Activated naive CD4-positive, alpha-beta T cell treated with anti-CD3 and anti-CD28 coated beads for 36 hours (primary cell): ENCODE measurements around the gene FBXO31. TPM values are rescaled to one million over a fixed set of nuclear protein-coding genes. Genes with fewer than 3 reads are reported as not detected.
"Not testable (repeated sequence)": the region's sequence is repeated elsewhere in the genome, so short reads cannot be mapped to it uniquely, and the experiment has no call there.

Experiments
- CTCF ChIA-PET: fragments of 350-600 bp; sonication (Branson Sonifier 250); formaldehyde crosslinking; loops from one replicate; lab custom pipeline; 2021; ENCODE audit warnings: antibody characterized with exemption; lab: Charles Lee
- DNase-seq: peaks from one replicate; pipeline ENCODE4 v3.0.0-alpha.2; 2020
- H3K27ac Mint-ChIP-seq: one replicate; pipeline ENCODE4 v1.8.0; 2021; ENCODE audit warnings: mild to moderate bottlenecking, mixed read lengths
- H3K27me3 Mint-ChIP-seq: one replicate; pipeline ENCODE4 v1.8.0; 2021; ENCODE audit warnings: low read depth, mixed read lengths
- H3K36me3 Mint-ChIP-seq: one replicate; pipeline ENCODE4 v1.8.0; 2021; ENCODE audit warnings: low read depth, mixed read lengths
- H3K4me1 Mint-ChIP-seq: one replicate; pipeline ENCODE4 v1.8.0; 2021; ENCODE audit warnings: low read depth, mixed read lengths
- H3K4me3 Mint-ChIP-seq: one replicate; pipeline ENCODE4 v1.8.0; 2021; ENCODE audit warnings: mild to moderate bottlenecking, moderate library complexity, mixed read lengths
- H3K9me3 Mint-ChIP-seq: one replicate; pipeline ENCODE4 v1.8.0; 2021; ENCODE audit warnings: mixed read lengths
- intact Hi-C: fragments of 100-400 bp; cut with micrococcal nuclease; formaldehyde crosslinking; loops from one replicate; pipeline ENCODE4 v1.15.1; 2023
- total RNA-seq, 2 experiments: library from RNA; stranded (reverse); gene quantifications; one replicate each; pipeline ENCODE4 v1.2.3, GENCODE V29; 2021

Gene FBXO31
- total RNA-seq, 2 experiments from 2014 or later, result 26.4 to 26.7 TPM

DNA sequence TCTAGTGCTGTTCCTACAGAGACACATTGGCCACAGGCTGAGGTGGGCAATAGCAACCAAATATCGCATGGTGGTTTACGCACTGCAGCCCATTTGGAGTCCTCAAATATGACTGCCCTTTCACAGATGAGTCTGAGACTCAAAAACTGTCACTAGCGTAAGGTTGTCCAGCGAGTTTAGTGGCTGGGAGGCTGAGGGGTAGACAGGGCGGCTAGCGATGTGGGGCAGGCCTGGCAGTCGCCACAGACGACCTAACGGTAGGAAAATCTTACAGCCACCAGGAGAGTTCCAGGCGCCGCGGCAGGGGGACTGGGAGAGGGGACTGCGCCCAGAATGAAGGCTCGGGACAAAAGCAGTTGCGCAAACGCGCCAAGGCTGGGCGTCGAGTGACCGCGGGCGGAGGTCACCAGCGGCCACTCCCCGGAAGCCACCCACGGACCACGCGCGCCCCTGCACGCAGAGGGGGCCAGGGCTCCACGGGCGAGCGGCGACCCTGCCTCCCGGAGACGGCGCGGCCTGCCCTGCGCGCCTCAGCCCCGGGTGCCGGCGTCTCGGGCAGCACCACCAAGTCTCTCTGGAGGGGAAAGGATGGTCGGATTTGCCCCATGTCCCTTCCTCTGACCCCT, 7.9 kb upstream of the FBXO31 start:
- Mint-ChIP-seq H3K36me3 (peaks cover 7% of the 10 kb centered on the region), H3K9me3 (no peaks in the 10 kb centered on the region), H3K27me3 (no peaks in the 10 kb centered on the region), H3K4me1 (peaks cover 53% of the 10 kb centered on the region), H3K27ac (peak overlapping the region; percentile 97), H3K4me3 (peak overlapping the region; percentile 92)
- peak; percentile 24 for DNase-seq
- CTCF ChIA-PET, result interaction anchor here (0.7 kb wide), 2 partner anchors 74 to 158 kb away, joined by 3 read pairs; partner anchors contain the start of gene C16orf95
- intact Hi-C loops, result loop anchor here (5.0 kb wide), 3 partner anchors 151 to 829 kb away; no protein-coding TSS in a partner anchor

DNA sequence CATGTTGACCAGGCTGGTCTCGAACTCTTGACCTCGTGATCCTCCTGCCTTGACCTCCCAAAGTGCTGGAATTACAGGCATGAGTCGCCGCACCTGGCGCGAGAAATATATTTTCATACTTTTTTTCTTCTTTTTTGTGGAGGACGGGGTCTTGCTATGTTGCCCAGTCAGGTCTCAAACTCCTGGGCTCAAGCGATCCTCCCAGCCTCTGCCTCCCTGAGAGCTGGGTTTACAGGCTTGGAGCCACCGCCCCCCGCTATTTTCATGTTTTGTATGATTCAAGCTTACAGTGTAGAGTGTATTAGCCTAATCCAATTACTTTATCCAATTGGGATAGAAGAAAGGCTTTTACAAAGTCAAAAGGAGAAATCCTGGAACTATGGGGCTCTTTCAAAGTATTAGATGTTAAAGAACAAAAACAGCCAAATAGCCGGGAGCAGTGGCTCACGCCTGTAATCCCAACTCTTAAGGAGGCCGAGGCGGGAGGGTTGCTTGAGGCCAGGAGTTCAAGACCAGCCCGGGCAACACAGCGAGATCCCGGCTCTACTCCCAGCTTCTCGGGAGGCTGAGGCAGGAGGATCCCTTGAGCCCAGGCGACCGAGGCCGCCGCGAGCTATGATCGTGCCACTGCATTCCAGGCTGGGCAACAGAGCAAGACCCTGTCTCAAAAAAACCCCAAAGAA, 7.2 kb upstream of the FBXO31 start:
- CTCF ChIA-PET, result interaction anchor here (0.7 kb wide), 2 partner anchors 74 to 159 kb away, joined by 3 read pairs; partner anchors contain the start of gene C16orf95

GRCh38 chr16:87389914-87390313, 6.3 kb upstream of the FBXO31 start:
- H3K36me3 Mint-ChIP-seq, H3K4me3 Mint-ChIP-seq, H3K27me3 Mint-ChIP-seq, DNase-seq, CTCF ChIA-PET, H3K9me3 Mint-ChIP-seq: not testable (repeated sequence)
- peak overlapping the region; percentile 93 for H3K27ac Mint-ChIP-seq
- H3K4me1 Mint-ChIP-seq, result peaks cover 52% of the 10 kb centered on the region
- intact Hi-C loops, result loop anchor here (2.0 to 5.0 kb wide), 6 partner anchors 47 to 1067 kb away; partner anchors contain the start of gene BANP

More for the DNA sequence above, 7.2 kb upstream of the FBXO31 start:
- Mint-ChIP-seq H3K9me3 (no peaks in the 10 kb centered on the region), H3K36me3 (peaks cover 7% of the 10 kb centered on the region), H3K27me3 (no peaks in the 10 kb centered on the region), H3K27ac (peak overlapping the region; percentile 97), H3K4me1 (peaks cover 56% of the 10 kb centered on the region), H3K4me3 (peak overlapping the region; percentile 92)
- no peak for DNase-seq
- intact Hi-C loops, result loop anchor here (5.0 kb wide), 3 partner anchors 152 to 828 kb away; no protein-coding TSS in a partner anchor

DNA sequence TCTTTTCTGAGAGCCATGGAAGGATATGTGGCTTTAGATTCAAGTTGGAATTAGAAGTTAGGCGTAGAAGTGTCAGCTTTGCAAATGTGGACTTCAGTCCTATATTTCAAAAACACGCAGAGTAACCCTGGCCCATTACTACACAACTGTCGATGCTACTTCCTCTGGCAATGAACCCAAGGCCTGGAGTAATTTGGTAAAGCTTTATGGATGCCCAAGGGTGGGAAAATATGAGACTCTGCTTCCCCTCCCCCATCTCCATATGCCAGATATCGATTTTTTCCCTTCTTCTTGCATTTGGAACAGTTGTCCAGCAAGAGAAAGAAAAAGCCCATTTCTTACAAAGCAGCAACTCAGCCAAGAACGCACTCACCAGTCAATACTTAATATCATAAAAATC, 5.7 kb upstream of the FBXO31 start:
- CTCF ChIA-PET, result no interaction called here
- Mint-ChIP-seq H3K4me1 (peaks cover 50% of the 10 kb centered on the region), H3K9me3 (no peaks in the 10 kb centered on the region), H3K27ac (peak overlapping the region; percentile 93), H3K27me3 (no peaks in the 10 kb centered on the region), H3K36me3 (peaks cover 2% of the 10 kb centered on the region), H3K4me3 (no peak overlapping the region)
- intact Hi-C loops, result loop anchor here (2.0 to 5.0 kb wide), 3 partner anchors 48 to 1068 kb away; partner anchors contain the start of gene BANP
- DNase-seq, result no peak

GRCh38 chr16:87388818-87389134, 5.2 kb upstream of the FBXO31 start:
- intact Hi-C loops, result loop anchor here (1.0 to 5.0 kb wide), 5 partner anchors 48 to 1069 kb away; partner anchors contain the start of genes BANP, C16orf95 and ZCCHC14
- CTCF ChIA-PET, result interaction anchor here (1.3 kb wide), 1 partner anchor 248 kb away, joined by 5 read pairs; no protein-coding TSS in a partner anchor

GRCh38 chr16:87387942-87388817, 4.6 kb upstream of the FBXO31 start:
- Mint-ChIP-seq H3K27me3 (peaks cover 2% of the 10 kb centered on the region), H3K27ac (peak overlapping the region; percentile 93), H3K36me3 (peaks cover 2% of the 10 kb centered on the region), H3K9me3 (no peaks in the 10 kb centered on the region), H3K4me3 (peak overlapping the region; percentile 49), H3K4me1 (peaks cover 39% of the 10 kb centered on the region)
- intact Hi-C loops, result loop anchor here (1.0 to 5.0 kb wide), 5 partner anchors 49 to 1069 kb away; partner anchors contain the start of genes BANP, C16orf95 and ZCCHC14
- DNase-seq, result peak; percentile 94
- CTCF ChIA-PET, result interaction anchor here (1.3 kb wide), 1 partner anchor 248 kb away, joined by 5 read pairs; no protein-coding TSS in a partner anchor

More at GRCh38 chr16:87388818-87389134, 5.2 kb upstream of the FBXO31 start:
- peaks cover 2% of the 10 kb centered on the region for H3K27me3 Mint-ChIP-seq
- DNase-seq, result no peak
- peaks cover 45% of the 10 kb centered on the region for H3K4me1 Mint-ChIP-seq
- peaks cover 5% of the 10 kb centered on the region for H3K36me3 Mint-ChIP-seq
- H3K4me3 Mint-ChIP-seq, result peak overlapping the region; percentile 49
- H3K9me3 Mint-ChIP-seq, result no peaks in the 10 kb centered on the region
- H3K27ac Mint-ChIP-seq, result peak overlapping the region; percentile 93

DNA sequence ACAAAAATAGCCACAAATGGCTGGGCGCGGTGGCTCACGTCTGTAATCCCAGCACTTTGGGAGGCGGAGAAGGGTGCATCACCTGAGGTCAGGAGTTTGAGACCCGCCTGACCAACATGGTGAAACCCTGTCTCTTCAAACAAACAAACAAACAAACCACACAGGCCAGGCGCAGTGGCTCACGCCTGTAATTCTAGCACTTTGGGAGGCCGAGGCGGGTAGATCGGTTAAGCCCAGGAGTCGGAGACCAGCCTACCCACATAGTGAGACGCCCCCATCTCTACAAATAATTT, 1.2 kb upstream of the FBXO31 start:
- intact Hi-C loops, result loop anchor here (5.0 kb wide), 1 partner anchor 1072 kb away; no protein-coding TSS in a partner anchor
- not testable (repeated sequence) for H3K9me3 Mint-ChIP-seq, DNase-seq, H3K27me3 Mint-ChIP-seq
- CTCF ChIA-PET, result interaction anchor here (1.7 kb wide), 1 partner anchor 10 kb away, joined by 7 read pairs; no protein-coding TSS in a partner anchor
- H3K27ac Mint-ChIP-seq, result peak overlapping the region; percentile 30
- H3K4me1 Mint-ChIP-seq, result peaks cover 64% of the 10 kb centered on the region
- peaks cover 10% of the 10 kb centered on the region for H3K36me3 Mint-ChIP-seq
- peak overlapping the region; percentile 87 for H3K4me3 Mint-ChIP-seq

DNA sequence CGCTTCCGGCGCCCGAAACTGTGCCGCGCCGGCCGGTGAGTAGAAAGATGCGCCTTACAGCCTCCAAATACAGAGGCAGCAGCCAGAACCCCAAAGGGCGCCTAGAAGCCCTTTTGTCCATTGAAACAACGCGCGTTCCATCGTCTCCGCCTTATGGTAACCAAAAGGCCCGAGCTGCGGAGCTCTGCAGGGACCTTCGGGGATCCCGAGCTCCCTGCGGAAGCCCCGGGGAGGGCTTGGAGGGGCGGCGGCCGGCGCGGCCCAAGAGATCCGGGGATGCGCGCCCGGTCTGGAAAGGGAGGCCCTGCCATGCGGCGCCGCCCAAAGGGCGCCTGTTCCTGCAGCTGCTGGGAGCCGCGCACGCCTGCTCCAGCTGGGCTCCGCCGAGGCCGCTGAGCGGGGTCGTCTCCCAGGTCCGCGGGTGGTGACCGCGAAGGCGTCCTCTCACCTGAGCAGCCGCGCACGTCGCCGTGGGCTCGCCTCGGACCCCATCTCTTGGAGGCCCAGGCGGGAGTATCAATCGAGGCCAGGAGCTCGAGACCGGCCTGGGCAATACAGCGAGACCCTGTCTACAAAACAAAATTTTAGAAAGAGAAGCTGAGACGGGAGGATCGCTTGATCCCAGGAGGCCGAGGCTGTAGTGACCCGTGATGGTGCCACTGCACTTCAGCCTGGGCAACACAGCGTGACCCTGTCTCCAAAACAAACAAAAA, 742 bp upstream of the FBXO31 start:
- Mint-ChIP-seq H3K4me1 (peaks cover 61% of the 10 kb centered on the region), H3K36me3 (peaks cover 10% of the 10 kb centered on the region), H3K27ac (peak overlapping the region; percentile 93), H3K27me3 (peaks cover 2% of the 10 kb centered on the region), H3K9me3 (no peaks in the 10 kb centered on the region), H3K4me3 (peak overlapping the region; percentile 87)
- intact Hi-C loops, result no loop called here
- no peak for DNase-seq
- CTCF ChIA-PET, result interaction anchor here (0.8 to 1.7 kb wide), 3 partner anchors 9 to 252 kb away, joined by 3 to 7 read pairs (median 4); no protein-coding TSS in a partner anchor

GRCh38 chr16:87382023-87382785, 1.4 kb downstream of the FBXO31 start:
- no peaks in the 10 kb centered on the region for H3K9me3 Mint-ChIP-seq
- peak overlapping the region; percentile 90 for H3K4me3 Mint-ChIP-seq
- H3K27ac Mint-ChIP-seq, result peak overlapping the region; percentile 81
- H3K4me1 Mint-ChIP-seq, result peaks cover 56% of the 10 kb centered on the region
- peaks cover 2% of the 10 kb centered on the region for H3K27me3 Mint-ChIP-seq
- DNase-seq, result no peak
- intact Hi-C loops, result no loop called here
- peaks cover 16% of the 10 kb centered on the region for H3K36me3 Mint-ChIP-seq
- CTCF ChIA-PET, result interaction anchor here (0.6 to 0.7 kb wide), 2 partner anchors 11 to 22 kb away, joined by 3 read pairs; no protein-coding TSS in a partner anchor

DNA sequence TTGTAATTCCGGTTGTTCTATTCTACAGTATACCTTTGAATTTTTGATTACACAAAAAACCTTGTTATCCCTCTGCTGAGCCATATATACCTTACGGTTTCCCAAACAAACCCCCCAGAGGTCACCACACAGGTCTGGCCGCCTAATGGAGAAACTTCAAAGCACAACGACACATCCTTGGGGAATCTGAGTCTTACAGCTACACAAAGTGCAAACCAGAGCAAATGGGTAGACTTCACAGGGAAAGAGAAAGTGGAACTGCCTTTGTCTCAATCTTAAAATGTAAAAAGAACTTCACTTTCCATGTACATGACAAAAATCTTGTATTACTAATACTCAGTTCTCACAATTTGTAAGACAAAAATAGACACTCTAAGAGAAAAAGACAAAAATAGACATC, 2.7 kb downstream of the FBXO31 start:
- Mint-ChIP-seq H3K4me1 (peaks cover 60% of the 10 kb centered on the region), H3K27me3 (peaks cover 2% of the 10 kb centered on the region), H3K4me3 (peak overlapping the region; percentile 90), H3K27ac (peak overlapping the region; percentile 90), H3K9me3 (no peaks in the 10 kb centered on the region), H3K36me3 (peaks cover 16% of the 10 kb centered on the region)
- CTCF ChIA-PET, result interaction anchor here (0.6 to 1.0 kb wide), 3 partner anchors 14 to 920 kb away, joined by 3 to 8 read pairs (median 3); no protein-coding TSS in a partner anchor
- intact Hi-C loops, result no loop called here
- no peak for DNase-seq
